ENCODE measurements around the gene ALDH16A1. TPM values are rescaled to one million over a fixed set of nuclear protein-coding genes. Genes with fewer than 3 reads are reported as not detected.

The ALDH16A1 gene
- total and polyA plus RNA-seq, 2 donors (not counting 1 experiment from before 2014, with no cell fraction given), result 65.8 to 105 TPM

DNA sequence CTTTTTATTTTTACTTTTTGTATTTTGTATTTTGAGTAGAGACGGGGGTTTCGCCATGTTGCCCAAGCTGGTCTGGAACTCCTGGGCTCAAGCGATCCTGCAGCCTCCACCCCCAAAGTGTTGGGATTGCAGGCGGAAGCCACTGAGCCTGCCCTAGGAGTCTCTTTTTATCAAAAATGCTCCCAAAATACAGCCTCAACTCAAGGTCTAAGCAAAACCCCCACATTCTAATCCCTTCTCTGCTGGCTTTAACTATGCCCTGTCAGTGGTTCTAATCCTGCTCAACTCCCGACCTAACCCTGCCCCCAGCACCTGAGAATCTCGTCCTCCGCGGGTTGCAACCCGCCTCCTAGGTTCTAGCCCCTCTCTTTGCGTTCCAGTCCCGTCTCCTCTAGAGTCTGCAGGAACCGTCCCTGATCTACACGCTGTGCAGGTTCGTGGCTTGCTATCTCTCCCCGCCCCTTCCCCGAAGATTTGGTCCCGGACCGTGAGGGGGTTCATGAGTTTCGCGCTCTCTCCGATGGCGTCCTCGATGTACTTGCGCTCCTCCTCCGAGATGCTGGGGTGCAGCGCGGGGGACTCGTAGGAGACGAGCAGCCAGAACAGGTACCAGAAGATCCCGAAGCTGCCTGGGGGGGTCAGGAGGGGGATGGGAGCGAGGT lies 19.7 kb upstream of the ALDH16A1 start:
- Histone ChIP-seq H3K79me2 (ENCODE audit: control insufficient read depth, insufficient read depth, low read length) (no peaks in the 10 kb centered on the region), H3K36me3 (replicated peaks in 1 of 2; ENCODE audit: control extremely low read depth in 1 of 2, control insufficient read depth in 1 of 2, extremely low read depth in 1 of 2, insufficient read depth in 2 of 2, low read length in 1 of 2) (no peaks in the 10 kb centered on the region), H3K9ac (ENCODE audit: low read length) (peak overlapping the region; percentile 17), H3K27me3 (replicated peaks in 1 of 4; ENCODE audit: control extremely low read depth in 1 of 4, control insufficient read depth in 3 of 4, insufficient read depth in 4 of 4, low read length in 3 of 4) (peaks cover 0 to 98% (median 64%) of the 10 kb centered on the region in 4 experiments), H4K20me1 (ENCODE audit: control insufficient read depth, insufficient read depth, low read length, poor library complexity, severe bottlenecking) (no peaks in the 10 kb centered on the region), H2AFZ (ENCODE audit: insufficient read depth, low read depth, low read length, poor library complexity, severe bottlenecking) (peak overlapping the region; percentile 32), H3K27ac (ENCODE audit: low read length in 2 of 2) (no peak overlapping the region), H3K9me3 (ENCODE audit: control extremely low read depth in 1 of 3, control insufficient read depth in 2 of 3, insufficient read depth in 1 of 3, low read length in 2 of 3) (peaks cover 0 to 63% (median 4%) of the 10 kb centered on the region in 3 donors), H3K4me3 (ENCODE audit: control extremely low read depth in 1 of 5, extremely low read depth in 1 of 5, insufficient read depth in 1 of 5, low read depth in 2 of 5, low read length in 4 of 5) (no peak overlapping the region), H3K4me2 (replicated peaks; ENCODE audit: low read depth, low read length, poor library complexity, severe bottlenecking) (peak overlapping the region; percentile 61), H3K4me1 (ENCODE audit: control insufficient read depth in 2 of 2, insufficient read depth in 2 of 2, low read length in 2 of 2) (peaks cover 41 to 44% of the 10 kb centered on the region in 2 donors)
- Mint-ChIP-seq H3K4me1 (peaks cover 45% of the 10 kb centered on the region), H3K9me3 (ENCODE audit: insufficient read depth) (no peaks in the 10 kb centered on the region), H3K27ac (peak overlapping the region; percentile 6), H3K4me3 (peak overlapping the region; percentile 39), H3K27me3 (peaks cover 74% of the 10 kb centered on the region)
- ChIA-PET POLR2A (interaction anchor here (0.6 to 0.9 kb wide), 2 partner anchors 24 to 66 kb away, joined by 3 to 6 read pairs; no protein-coding TSS in a partner anchor), CTCF (interaction anchor here (1.0 to 1.4 kb wide), 2 partner anchors 37 to 42 kb away, joined by 3 to 4 read pairs; no protein-coding TSS in a partner anchor)
- TF ChIP-seq EZH2 (IDR thresholded peaks at IDR 0.05; ENCODE audit: borderline replicate concordance, insufficient read depth, low read depth, low read length, poor library complexity, severe bottlenecking) (no peak), CTCF (IDR thresholded peaks at IDR 0.05) (no peak)
- intact Hi-C loops (cut with micrococcal nuclease), result no loop called here
- ATAC-seq (ENCODE audit: low read depth), result no peak
- WGBS (ENCODE audit: insufficient coverage), result 23% methylated on average over 27 of the region's 31 CpGs
- DNase-seq, result peak; percentile 38

Data from B cell (primary cell).